Lower leg skin (tissue), 3 donors: ENCODE results near the gene ERC1.

Source experiments
- POLR2A ChIP-seq, 2 donors: fragments of 450-650 bp; IDR thresholded peaks; one replicate each; pipeline ENCODE4 v1.6.1; 2016 to 2017; ENCODE audit warnings: antibody characterized with exemption in 2 of 2, mild to moderate bottlenecking in 1 of 2, moderate library complexity in 1 of 2
- TF ChIP-seq, protein P1 (sequence below), 3 donors: fragments of 450-650 bp; IDR thresholded peaks; one replicate each; pipeline ENCODE4 v1.5.1; 2016; ENCODE audit warnings: antibody characterized with exemption in 3 of 3, mild to moderate bottlenecking in 3 of 3, moderate library complexity in 2 of 3

DNA sequence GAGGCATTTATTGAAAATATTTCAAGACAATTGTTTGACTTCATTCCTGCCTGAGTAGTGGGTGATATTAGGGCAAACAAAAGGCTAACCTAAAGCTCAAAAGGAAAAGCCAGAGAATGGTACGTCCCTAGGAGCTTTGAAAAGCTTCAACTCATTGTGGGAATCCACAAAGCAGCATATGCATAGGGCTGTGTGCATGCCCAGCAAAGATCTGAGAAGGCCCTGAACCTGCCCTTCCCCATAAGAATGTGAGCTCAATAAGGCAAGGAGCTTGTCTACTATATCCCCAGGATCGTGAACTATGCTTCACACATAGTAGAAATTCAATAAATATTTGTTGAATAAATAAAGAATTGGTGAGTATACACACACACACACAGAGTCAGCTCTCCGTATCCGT, 22.5 kb upstream of the ERC1 start:
- TF ChIP-seq, protein P1, sequence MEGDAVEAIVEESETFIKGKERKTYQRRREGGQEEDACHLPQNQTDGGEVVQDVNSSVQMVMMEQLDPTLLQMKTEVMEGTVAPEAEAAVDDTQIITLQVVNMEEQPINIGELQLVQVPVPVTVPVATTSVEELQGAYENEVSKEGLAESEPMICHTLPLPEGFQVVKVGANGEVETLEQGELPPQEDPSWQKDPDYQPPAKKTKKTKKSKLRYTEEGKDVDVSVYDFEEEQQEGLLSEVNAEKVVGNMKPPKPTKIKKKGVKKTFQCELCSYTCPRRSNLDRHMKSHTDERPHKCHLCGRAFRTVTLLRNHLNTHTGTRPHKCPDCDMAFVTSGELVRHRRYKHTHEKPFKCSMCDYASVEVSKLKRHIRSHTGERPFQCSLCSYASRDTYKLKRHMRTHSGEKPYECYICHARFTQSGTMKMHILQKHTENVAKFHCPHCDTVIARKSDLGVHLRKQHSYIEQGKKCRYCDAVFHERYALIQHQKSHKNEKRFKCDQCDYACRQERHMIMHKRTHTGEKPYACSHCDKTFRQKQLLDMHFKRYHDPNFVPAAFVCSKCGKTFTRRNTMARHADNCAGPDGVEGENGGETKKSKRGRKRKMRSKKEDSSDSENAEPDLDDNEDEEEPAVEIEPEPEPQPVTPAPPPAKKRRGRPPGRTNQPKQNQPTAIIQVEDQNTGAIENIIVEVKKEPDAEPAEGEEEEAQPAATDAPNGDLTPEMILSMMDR (IDR thresholded peaks at IDR 0.05): no peak
- TF ChIP-seq POLR2A (IDR thresholded peaks at IDR 0.05): no peak
